Neural crest cell (in vitro differentiated cells): Measurements from ENCODE around the gene ATP9A. TPM values are rescaled to one million over a fixed set of nuclear protein-coding genes. Genes with fewer than 3 reads are reported as not detected.

Experiments used
- DNase-seq: peaks from one replicate; pipeline ENCODE4 v3.0.0; 2021; ENCODE audit warnings: low read depth, mixed read lengths, low spot score
- H3K27ac Mint-ChIP-seq: one replicate; pipeline ENCODE4 v1.8.0; 2021; ENCODE audit warnings: mild to moderate bottlenecking, mixed read lengths; ENCODE audit not compliant: unreplicated experiment
- H3K27me3 Mint-ChIP-seq: 2 replicates; pipeline ENCODE4 v1.8.0; 2021; ENCODE audit warnings: low read depth, mild to moderate bottlenecking, mixed read lengths
- H3K36me3 Mint-ChIP-seq: 2 replicates; pipeline ENCODE4 v1.8.0; 2021; ENCODE audit warnings: low read depth, mild to moderate bottlenecking, mixed read lengths
- H3K4me1 Mint-ChIP-seq: 2 replicates; pipeline ENCODE4 v1.8.0; 2021; ENCODE audit warnings: mixed read lengths
- H3K4me3 Mint-ChIP-seq: one replicate; pipeline ENCODE4 v1.8.0; 2021; ENCODE audit warnings: mild to moderate bottlenecking, mixed read lengths
- H3K9me3 Mint-ChIP-seq: 2 replicates; pipeline ENCODE4 v1.8.0; 2021; ENCODE audit warnings: mixed read lengths
- total RNA-seq: library from RNA; stranded (reverse); gene quantifications from 2 replicates; pipeline ENCODE4 v1.2.1, GENCODE V29; 2021
- TF ChIP-seq, protein P1 (sequence below): fragments of 200-600 bp; sonication (generic); conservative IDR thresholded peaks from 2 replicates; pipeline ENCODE4 v1.5.0; 2021; ENCODE audit warnings: antibody characterized with exemption, mild to moderate bottlenecking

The ATP9A gene
- total RNA-seq, 1 donor from 2014 or later = 39.0 TPM

DNA sequence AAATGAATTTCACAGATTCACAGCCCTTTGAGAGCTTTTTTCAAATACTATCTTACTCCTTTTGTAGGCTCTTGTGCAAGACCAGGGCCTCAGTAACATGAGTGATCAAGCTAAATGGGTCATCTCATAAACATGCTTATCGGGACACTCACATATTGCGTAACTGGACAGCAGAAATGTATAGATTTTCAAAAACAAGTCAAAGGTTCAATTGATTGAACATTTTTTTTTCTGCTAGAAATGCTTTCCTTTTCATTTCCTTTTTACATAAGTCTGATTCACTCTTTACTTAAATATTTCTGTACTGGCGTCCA, 42.8 kb upstream of the ATP9A start:
- H3K9me3 Mint-ChIP-seq = no peaks in the 10 kb centered on the region
- H3K36me3 Mint-ChIP-seq = no peaks in the 10 kb centered on the region
- DNase-seq = no peak
- H3K4me3 Mint-ChIP-seq = no peak overlapping the region
- TF ChIP-seq, protein P1, sequence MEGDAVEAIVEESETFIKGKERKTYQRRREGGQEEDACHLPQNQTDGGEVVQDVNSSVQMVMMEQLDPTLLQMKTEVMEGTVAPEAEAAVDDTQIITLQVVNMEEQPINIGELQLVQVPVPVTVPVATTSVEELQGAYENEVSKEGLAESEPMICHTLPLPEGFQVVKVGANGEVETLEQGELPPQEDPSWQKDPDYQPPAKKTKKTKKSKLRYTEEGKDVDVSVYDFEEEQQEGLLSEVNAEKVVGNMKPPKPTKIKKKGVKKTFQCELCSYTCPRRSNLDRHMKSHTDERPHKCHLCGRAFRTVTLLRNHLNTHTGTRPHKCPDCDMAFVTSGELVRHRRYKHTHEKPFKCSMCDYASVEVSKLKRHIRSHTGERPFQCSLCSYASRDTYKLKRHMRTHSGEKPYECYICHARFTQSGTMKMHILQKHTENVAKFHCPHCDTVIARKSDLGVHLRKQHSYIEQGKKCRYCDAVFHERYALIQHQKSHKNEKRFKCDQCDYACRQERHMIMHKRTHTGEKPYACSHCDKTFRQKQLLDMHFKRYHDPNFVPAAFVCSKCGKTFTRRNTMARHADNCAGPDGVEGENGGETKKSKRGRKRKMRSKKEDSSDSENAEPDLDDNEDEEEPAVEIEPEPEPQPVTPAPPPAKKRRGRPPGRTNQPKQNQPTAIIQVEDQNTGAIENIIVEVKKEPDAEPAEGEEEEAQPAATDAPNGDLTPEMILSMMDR = no peak
- peaks cover 5% of the 10 kb centered on the region for H3K4me1 Mint-ChIP-seq
- H3K27ac Mint-ChIP-seq = no peak overlapping the region
- H3K27me3 Mint-ChIP-seq = no peaks in the 10 kb centered on the region

DNA sequence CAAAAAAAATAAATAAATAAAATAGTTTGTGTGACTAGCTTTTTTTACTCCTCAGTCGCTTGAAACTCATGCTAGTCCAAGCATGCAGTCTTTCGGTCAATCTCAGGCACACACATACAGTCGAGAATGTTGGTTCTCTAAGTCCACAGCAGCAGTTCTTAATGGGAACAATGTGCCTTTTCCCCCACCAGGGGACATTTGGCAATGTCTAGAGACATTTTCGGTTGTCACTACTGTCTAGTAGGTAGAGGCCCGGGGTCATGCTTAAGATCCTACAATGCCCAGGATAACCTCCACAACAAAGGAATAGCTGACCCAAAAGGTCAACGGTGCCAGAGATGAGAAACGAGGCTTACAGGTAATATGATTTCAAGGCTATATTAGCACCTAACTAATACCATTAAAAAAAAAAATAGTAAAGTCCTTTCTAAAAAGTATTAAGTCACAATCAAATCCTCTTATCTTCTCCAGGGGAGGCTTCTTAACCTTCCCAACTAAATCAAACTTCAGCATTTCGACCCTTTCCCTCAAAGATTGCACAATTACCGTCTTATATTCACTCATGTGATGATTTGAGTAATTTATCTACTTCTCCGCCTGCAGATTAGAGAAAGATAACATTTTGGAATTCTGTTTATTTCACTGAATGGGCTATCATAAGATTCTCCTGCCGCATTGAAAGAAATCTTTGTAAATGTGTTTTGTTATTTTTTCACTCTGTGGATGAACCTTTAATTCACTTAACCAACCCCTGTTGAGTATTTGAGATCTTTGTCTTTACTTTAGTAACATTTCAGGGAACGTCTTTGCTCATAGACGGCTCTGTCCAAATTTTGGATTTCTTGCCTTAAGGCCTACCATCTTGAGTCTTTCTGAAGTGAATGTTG, 42.2 kb upstream of the ATP9A start:
- H3K36me3 Mint-ChIP-seq = no peaks in the 10 kb centered on the region
- peaks cover 5% of the 10 kb centered on the region for H3K4me1 Mint-ChIP-seq
- DNase-seq = no peak
- H3K27ac Mint-ChIP-seq = no peak overlapping the region
- H3K27me3 Mint-ChIP-seq = no peaks in the 10 kb centered on the region
- H3K4me3 Mint-ChIP-seq = no peak overlapping the region
- H3K9me3 Mint-ChIP-seq = no peaks in the 10 kb centered on the region
- TF ChIP-seq, protein P1 = peak; percentile 35

DNA sequence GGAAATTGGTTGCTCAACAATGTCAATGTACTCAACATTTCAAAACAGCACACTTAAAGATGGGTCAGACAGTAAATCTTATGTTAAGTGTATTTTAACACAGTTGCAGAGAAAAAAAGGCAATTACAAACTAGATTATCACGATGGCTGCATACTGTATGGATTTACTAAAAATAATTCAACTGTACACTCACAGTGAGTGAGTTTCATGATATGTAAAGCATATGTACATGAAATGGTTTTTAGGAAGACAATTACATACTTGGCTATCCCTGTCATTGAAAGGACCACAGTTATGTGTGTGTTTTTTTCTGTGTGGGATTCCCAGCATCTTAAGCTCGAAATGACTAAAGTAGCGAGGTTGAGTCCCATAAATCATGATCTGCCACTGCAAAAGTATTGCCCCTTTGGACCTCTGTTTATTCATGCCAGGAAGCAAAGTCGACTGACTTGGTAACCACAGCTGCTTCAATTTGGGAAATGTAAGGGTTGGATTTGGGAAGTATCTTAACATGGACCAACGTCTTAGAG, 39.6 kb upstream of the ATP9A start:
- H3K27ac Mint-ChIP-seq = no peak overlapping the region

DNA sequence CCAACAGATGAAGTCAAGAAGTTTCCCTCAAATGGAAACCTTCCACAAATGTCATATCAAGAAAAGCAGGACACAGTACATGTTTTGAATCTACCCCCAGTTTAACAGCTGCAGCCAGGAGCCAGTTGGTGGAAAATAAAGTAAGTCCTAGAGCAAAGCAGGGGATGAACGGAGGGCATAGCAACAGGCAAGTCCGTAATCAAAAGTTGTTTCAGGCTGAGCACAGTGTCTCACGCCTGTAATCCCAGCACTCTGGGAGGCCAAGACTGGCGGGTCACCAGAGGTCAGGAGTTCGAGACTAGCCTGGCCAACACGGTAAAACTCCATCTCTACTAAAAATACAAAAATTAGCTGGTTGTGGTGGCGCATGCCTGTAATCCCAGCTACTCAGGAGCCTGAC, 36.6 kb upstream of the ATP9A start:
- H3K27me3 Mint-ChIP-seq = peaks cover 3% of the 10 kb centered on the region
- peak overlapping the region; percentile 50 for H3K4me3 Mint-ChIP-seq
- no peaks in the 10 kb centered on the region for H3K9me3 Mint-ChIP-seq
- H3K27ac Mint-ChIP-seq = no peak overlapping the region
- no peaks in the 10 kb centered on the region for H3K36me3 Mint-ChIP-seq
- peaks cover 24% of the 10 kb centered on the region for H3K4me1 Mint-ChIP-seq
- TF ChIP-seq, protein P1 = no peak
- no peak for DNase-seq

More for the DNA sequence above, 39.6 kb upstream of the ATP9A start:
- TF ChIP-seq, protein P1 = no peak
- DNase-seq = no peak
- Mint-ChIP-seq H3K4me1 (peaks cover 17% of the 10 kb centered on the region), H3K27me3 (no peaks in the 10 kb centered on the region), H3K9me3 (no peaks in the 10 kb centered on the region), H3K36me3 (no peaks in the 10 kb centered on the region), H3K4me3 (no peak overlapping the region)

DNA sequence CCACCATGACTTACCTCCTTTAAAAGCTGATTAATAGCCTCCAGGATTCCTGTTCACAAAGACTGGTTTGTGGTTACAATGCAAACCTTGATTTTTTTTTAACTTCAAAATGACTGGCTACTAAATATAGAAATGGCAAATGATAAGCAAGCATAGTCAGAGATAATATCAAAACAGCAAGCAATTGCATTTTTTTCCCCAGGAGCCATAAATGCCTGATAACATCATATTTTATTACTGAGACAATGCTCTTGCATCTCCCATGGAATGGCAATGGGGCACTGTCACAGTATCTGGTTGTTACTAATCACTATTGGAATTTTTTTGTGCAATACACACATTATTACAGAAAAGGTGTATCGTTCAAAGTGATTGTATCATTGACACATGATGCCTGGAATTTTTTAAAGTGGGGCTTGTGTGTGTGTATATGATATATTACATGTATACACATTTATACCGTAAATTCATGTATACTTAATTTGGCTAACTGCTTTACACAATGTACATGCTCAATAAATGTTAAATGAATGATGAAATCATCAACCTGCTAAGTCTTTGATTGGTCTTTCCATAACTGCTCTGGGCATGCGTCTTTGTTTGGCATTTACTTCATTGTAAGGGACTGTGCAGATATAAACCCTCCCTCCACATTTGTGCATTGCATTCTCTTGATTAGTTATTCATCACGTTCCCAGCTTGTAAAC, 35.1 kb upstream of the ATP9A start:
- Mint-ChIP-seq H3K4me1 (peaks cover 38% of the 10 kb centered on the region), H3K36me3 (peaks cover 2% of the 10 kb centered on the region), H3K27me3 (peaks cover 3% of the 10 kb centered on the region), H3K4me3 (peak overlapping the region; percentile 99), H3K27ac (no peak overlapping the region), H3K9me3 (no peaks in the 10 kb centered on the region)
- no peak for DNase-seq
- TF ChIP-seq, protein P1 = no peak
